Calu3 (cell line): ENCODE data around the gene PPP1R12B. TPM values are rescaled to one million over a fixed set of nuclear protein-coding genes. Genes with fewer than 3 reads are reported as not detected.
"Not testable (repeated sequence)": the region's sequence is repeated elsewhere in the genome, so short reads cannot be mapped to it uniquely, and the experiment has no call there.

ENCODE experiments used
- BruUV-seq: library from RNA; stranded (reverse); fragments of 400-500 nt; replicated peaks from 2 replicates; lab custom pipeline; 2021; lab: Mats Ljungman, UMichigan
- CTCF ChIA-PET: fragments of 300-600 bp; sonication (Branson Sonifier 250); formaldehyde crosslinking; loops from one replicate; lab custom pipeline; 2022; ENCODE audit warnings: antibody characterized with exemption; lab: Charles Lee
- DNase-seq: peaks from one replicate; pipeline ENCODE4 v3.0.0; 2022
- H3K27ac Mint-ChIP-seq: one replicate; pipeline ENCODE4 v1.8.0; 2022; ENCODE audit warnings: mixed read lengths; ENCODE audit not compliant: unreplicated experiment
- H3K27me3 Mint-ChIP-seq: one replicate; pipeline ENCODE4 v1.8.0; 2022; ENCODE audit warnings: mixed read lengths; ENCODE audit not compliant: unreplicated experiment
- H3K36me3 Mint-ChIP-seq: one replicate; pipeline ENCODE4 v1.8.0; 2022; ENCODE audit warnings: mild to moderate bottlenecking, moderate library complexity, mixed read lengths; ENCODE audit not compliant: insufficient read depth, unreplicated experiment
- H3K4me1 Mint-ChIP-seq: one replicate; pipeline ENCODE4 v1.8.0; 2022; ENCODE audit warnings: mild to moderate bottlenecking, low read depth, mixed read lengths; ENCODE audit not compliant: unreplicated experiment
- H3K4me3 Mint-ChIP-seq: one replicate; pipeline ENCODE4 v1.8.0; 2022; ENCODE audit warnings: mild to moderate bottlenecking, low read depth, moderate library complexity, mixed read lengths; ENCODE audit not compliant: unreplicated experiment
- H3K9me3 Mint-ChIP-seq: one replicate; pipeline ENCODE4 v1.8.0; 2022; ENCODE audit warnings: low read depth, mixed read lengths; ENCODE audit not compliant: unreplicated experiment
- CTCF ChIP-seq: fragments of 200-600 bp; IDR thresholded peaks from one replicate; pipeline ENCODE4 v1.8.0; 2022; ENCODE audit warnings: antibody characterized with exemption; ENCODE audit not compliant: unreplicated experiment
- intact Hi-C: fragments of 100-400 bp; cut with micrococcal nuclease; formaldehyde crosslinking; loops from one replicate; pipeline ENCODE4 v1.10.0; 2022; ENCODE audit not compliant: unreplicated experiment
- total RNA-seq: library from RNA; stranded (reverse); gene quantifications from 2 replicates; pipeline ENCODE4 v1.2.3, GENCODE V29; 2022

The PPP1R12B gene
- total RNA-seq, 1 experiment from 2014 or later, result 31.8 TPM

GRCh38 chr1:202632241-202632640 is 283.7 kb downstream of the PPP1R12B start:
- H3K9me3 Mint-ChIP-seq, result no peaks in the 10 kb centered on the region
- CTCF ChIA-PET, result interaction anchor here (1.1 kb wide), 1 partner anchor 88 kb away, joined by 3 read pairs; no protein-coding TSS in a partner anchor
- BruUV-seq, result no TSS peak
- peaks cover 100% of the 10 kb centered on the region for H3K27me3 Mint-ChIP-seq
- H3K4me1 Mint-ChIP-seq, result no peaks in the 10 kb centered on the region
- intact Hi-C loops, result no loop called here
- TF ChIP-seq CTCF, result no peak
- no peaks in the 10 kb centered on the region for H3K36me3 Mint-ChIP-seq
- no peak for DNase-seq
- H3K27ac Mint-ChIP-seq, result no peak overlapping the region
- H3K4me3 Mint-ChIP-seq, result no peak overlapping the region

DNA sequence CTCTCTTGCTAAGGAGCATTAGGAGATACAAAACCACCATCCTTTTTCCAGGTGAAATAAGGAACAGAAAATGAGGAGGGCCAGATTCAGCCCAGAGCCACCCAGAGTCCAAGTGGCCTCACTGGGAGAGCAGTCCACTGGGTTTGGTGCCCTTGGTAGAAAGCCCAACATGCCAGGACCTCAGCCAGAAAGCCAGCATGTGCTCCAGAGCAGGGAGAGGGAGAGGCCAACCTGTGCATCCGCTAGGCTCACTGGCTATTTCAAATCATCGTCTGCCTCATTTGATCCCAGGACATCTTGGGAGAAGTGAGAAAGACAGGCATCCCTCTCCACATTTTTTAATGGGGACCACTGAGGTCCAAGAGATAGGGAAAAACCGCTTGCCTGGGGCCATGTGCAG is 287.7 kb downstream of the PPP1R12B start:
- H3K36me3 Mint-ChIP-seq, DNase-seq, H3K27ac Mint-ChIP-seq, H3K9me3 Mint-ChIP-seq, H3K4me3 Mint-ChIP-seq, intact Hi-C loops, H3K4me1 Mint-ChIP-seq, CTCF ChIA-PET, BruUV-seq: not testable (repeated sequence)
- H3K27me3 Mint-ChIP-seq, result peaks cover 100% of the 10 kb centered on the region

DNA sequence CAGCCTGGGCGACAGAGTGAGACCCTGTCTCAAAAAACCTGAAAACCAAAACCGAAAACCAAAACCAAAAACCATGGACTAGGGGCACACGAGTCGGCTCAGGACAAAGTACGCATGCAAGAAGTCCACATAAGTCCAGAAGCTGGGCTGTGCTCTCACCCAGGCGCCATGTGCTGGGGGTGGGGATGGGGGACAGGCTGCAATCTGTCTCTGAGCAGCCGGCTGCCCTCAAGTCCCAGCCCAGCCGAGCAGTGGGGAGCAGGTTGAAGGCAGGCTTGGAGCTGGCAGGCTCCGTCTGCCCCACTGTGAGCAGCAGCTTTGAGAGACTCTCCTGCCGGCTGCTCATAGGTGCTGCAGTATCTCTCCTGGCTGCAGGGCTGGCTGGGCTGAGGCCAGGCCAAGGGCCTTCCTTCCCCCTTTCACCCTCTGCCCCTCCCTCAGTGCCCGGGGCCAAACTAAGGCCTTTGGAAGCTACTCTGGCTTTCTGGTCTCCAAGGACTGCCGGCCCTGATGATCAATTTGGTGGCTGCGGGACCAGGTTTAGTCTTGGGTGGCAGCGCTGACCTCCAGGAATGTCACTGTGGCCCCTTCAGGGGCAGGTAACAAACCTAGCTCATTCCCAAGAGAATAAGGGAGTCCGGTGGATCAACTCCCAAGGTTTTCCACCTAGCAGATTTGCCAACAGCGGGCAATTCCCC is 289.0 kb downstream of the PPP1R12B start:
- H3K4me1 Mint-ChIP-seq, H3K9me3 Mint-ChIP-seq, H3K36me3 Mint-ChIP-seq, H3K27ac Mint-ChIP-seq, BruUV-seq, DNase-seq, intact Hi-C loops, H3K4me3 Mint-ChIP-seq: not testable (repeated sequence)
- peaks cover 100% of the 10 kb centered on the region for H3K27me3 Mint-ChIP-seq
- CTCF ChIA-PET, result interaction anchor here (0.6 to 1.5 kb wide), 2 partner anchors 17 to 116 kb away, joined by 4 to 6 read pairs; no protein-coding TSS in a partner anchor

GRCh38 chr1:202638019-202638700 is 289.7 kb downstream of the PPP1R12B start:
- peaks cover 100% of the 10 kb centered on the region for H3K27me3 Mint-ChIP-seq
- CTCF ChIA-PET, result interaction anchor here (0.6 to 1.5 kb wide), 2 partner anchors 17 to 116 kb away, joined by 4 to 6 read pairs; no protein-coding TSS in a partner anchor
- intact Hi-C loops, result no loop called here
- no peak for TF ChIP-seq CTCF
- no TSS peak for BruUV-seq
- no peak overlapping the region for H3K4me3 Mint-ChIP-seq
- no peak for DNase-seq
- no peaks in the 10 kb centered on the region for H3K36me3 Mint-ChIP-seq
- no peak overlapping the region for H3K27ac Mint-ChIP-seq
- H3K4me1 Mint-ChIP-seq, result peaks cover 6% of the 10 kb centered on the region
- no peaks in the 10 kb centered on the region for H3K9me3 Mint-ChIP-seq

DNA sequence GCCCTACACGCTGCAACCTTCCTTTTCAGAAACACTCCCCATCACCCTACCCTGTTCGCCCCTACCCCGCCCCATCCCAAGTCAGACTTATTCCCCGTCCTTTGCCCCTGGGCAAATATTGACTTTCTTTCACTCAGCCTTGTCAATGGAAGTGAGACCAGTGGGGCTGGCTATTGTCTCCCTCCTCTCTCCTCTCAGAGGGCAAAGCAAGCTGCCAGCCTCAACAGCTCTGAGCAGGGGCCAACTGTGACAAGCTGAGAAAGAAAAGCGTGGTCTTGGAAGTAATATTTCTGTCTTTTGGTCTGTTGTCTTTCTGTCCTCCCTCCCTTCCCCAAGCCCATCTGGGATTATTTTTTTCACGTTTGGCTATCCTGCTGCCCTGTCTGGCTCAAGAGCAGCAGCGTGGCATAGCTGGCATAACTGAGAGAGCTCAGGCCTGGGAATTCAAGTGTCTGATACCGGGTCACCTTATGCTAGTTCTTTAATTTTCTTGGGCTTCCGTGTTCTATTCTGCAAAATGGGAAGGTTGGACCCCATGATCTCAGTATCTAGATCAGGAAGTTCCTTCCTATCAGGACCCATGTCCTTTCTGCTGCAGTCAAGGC is 290.3 kb downstream of the PPP1R12B start:
- CTCF ChIA-PET, result interaction anchor here (1.1 to 1.5 kb wide), 2 partner anchors 16 to 21 kb away, joined by 3 to 4 read pairs; no protein-coding TSS in a partner anchor
- peaks cover 100% of the 10 kb centered on the region for H3K27me3 Mint-ChIP-seq
- H3K27ac Mint-ChIP-seq, H3K9me3 Mint-ChIP-seq, DNase-seq, intact Hi-C loops, BruUV-seq, H3K4me3 Mint-ChIP-seq, H3K36me3 Mint-ChIP-seq: not testable (repeated sequence)
- H3K4me1 Mint-ChIP-seq, result peaks cover 12% of the 10 kb centered on the region
